Keratinocyte (primary cell): ENCODE results near the gene ZBTB46.

Experiments
- CTCF ChIP-seq, 3 experiments: IDR thresholded peaks in 1 of 3; conservative IDR thresholded peaks in 1 of 3; optimal IDR thresholded peaks in 1 of 3; 2 replicates in 2 of 3; 3 replicates in 1 of 3; pipeline versions ENCODE3 to v1.5.1; 2011; ENCODE audit warnings: low read length in 3 of 3, mild to moderate bottlenecking in 3 of 3, moderate library complexity in 2 of 3, control low read depth in 1 of 3, inconsistent platforms in 1 of 3; ENCODE audit not compliant: insufficient read depth in 2 of 3; ENCODE audit errors: extremely low read depth in 1 of 3
- EZH2 ChIP-seq: IDR thresholded peaks from one replicate; pipeline ENCODE4 v1.6.1; 2012; ENCODE audit warnings: inconsistent platforms, mild to moderate bottlenecking, low read length, moderate library complexity

GRCh38 chr20:63756648-63756991 is 74.4 kb downstream of the ZBTB46 start:
- TF ChIP-seq CTCF (optimal IDR thresholded peaks at IDR 0.05 in 1 of 3, IDR thresholded peaks at IDR 0.05 in 1 of 3, conservative IDR thresholded peaks at IDR 0.05 in 1 of 3; ENCODE audit: extremely low read depth in 1 of 3, insufficient read depth in 2 of 3, low read length in 3 of 3) (no peak), EZH2 (no peak)
